ENCODE measurements around the gene MCAM. TPM values are rescaled to one million over a fixed set of nuclear protein-coding genes. Genes with fewer than 3 reads are reported as not detected.

MCAM gene
- total RNA-seq, 4 donors from 2014 or later = 612 to 1,198 (median 830) TPM

DNA sequence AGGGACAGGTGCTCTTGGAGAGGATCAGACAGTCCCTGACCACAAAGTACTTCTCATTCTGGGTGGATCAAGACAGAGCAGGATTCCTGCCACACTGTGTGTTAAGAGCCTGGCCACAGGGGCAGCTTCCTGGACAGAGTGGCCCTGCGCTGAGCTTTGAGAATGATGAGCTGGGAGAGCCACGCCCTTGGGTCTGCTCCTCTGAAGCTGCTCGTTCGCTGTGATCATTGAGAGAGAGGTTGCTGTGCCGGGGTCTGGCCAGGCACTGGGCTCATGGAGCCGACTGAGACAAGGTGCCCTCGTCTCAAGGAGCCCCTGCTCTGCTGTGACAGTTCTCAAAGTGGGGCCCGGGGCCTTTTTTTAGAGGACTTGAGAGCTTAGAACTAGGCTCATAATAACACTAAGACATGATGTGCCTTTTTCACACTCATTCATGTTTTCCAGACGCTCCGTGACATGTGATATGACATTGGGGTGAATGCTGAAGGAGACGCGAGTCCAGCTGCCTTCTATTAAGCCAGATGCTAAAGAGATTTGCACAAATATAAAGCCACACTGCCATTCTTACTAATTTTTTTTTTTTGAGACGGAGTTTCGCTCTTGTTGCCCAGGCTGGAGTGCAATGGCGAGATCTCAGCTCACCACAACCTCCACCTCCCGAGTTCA is 31.1 kb upstream of the MCAM start:
- no peaks in the 10 kb centered on the region for H3K36me3 ChIP-seq
- H3K4me3 ChIP-seq = no peak overlapping the region
- DNase-seq (ENCODE audit: low spot score in 2 of 2) = no peak
- no peak for TF ChIP-seq EP300 (IDR thresholded peaks at IDR 0.05)
- TF ChIP-seq, protein P1, sequence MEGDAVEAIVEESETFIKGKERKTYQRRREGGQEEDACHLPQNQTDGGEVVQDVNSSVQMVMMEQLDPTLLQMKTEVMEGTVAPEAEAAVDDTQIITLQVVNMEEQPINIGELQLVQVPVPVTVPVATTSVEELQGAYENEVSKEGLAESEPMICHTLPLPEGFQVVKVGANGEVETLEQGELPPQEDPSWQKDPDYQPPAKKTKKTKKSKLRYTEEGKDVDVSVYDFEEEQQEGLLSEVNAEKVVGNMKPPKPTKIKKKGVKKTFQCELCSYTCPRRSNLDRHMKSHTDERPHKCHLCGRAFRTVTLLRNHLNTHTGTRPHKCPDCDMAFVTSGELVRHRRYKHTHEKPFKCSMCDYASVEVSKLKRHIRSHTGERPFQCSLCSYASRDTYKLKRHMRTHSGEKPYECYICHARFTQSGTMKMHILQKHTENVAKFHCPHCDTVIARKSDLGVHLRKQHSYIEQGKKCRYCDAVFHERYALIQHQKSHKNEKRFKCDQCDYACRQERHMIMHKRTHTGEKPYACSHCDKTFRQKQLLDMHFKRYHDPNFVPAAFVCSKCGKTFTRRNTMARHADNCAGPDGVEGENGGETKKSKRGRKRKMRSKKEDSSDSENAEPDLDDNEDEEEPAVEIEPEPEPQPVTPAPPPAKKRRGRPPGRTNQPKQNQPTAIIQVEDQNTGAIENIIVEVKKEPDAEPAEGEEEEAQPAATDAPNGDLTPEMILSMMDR (IDR thresholded peaks at IDR 0.05) = no peak
- TF ChIP-seq POLR2A (IDR thresholded peaks at IDR 0.05) = no peak
- no peaks in the 10 kb centered on the region for H3K9me3 ChIP-seq
- peaks cover 0 to 6% (median 0%) of the 10 kb centered on the region in 4 donors for H3K4me1 ChIP-seq
- H3K27ac ChIP-seq = no peak overlapping the region
- H3K27me3 ChIP-seq = no peaks in the 10 kb centered on the region
- WGBS, 2 donors = 59 to 68% methylated on average over 15 to 16 of the region's 16 CpGs

DNA sequence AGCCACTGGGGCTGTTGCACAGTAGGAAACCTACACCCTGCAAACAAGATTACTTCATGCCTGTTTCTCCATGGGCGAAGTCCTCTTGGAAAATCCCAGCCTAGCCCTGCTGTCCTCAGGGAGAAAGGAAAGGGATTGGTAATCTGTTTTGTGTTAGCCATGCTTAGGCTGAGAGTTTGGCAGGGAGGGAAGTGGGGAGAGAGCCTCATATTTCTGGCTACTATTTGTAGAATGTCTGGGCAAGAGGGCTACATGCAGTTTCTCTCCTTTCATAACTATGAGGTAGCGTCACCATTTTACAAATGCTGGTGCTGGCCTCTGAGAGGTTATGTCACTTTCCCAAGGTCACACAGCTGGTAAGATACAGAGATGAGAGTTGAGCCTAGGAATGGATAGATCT is 30.3 kb upstream of the MCAM start:
- no peak for TF ChIP-seq POLR2A (IDR thresholded peaks at IDR 0.05)
- TF ChIP-seq, protein P1 (IDR thresholded peaks at IDR 0.05) = no peak
- no peak for TF ChIP-seq EP300 (IDR thresholded peaks at IDR 0.05)
- H3K9me3 ChIP-seq = no peaks in the 10 kb centered on the region
- no peak for DNase-seq (ENCODE audit: low spot score in 2 of 2)
- no peaks in the 10 kb centered on the region for H3K27me3 ChIP-seq
- WGBS, 2 donors = 63 to 78% methylated on average over 2 of the region's 2 CpGs
- H3K27ac ChIP-seq = no peak overlapping the region
- no peaks in the 10 kb centered on the region for H3K36me3 ChIP-seq
- H3K4me1 ChIP-seq = no peaks in the 10 kb centered on the region
- H3K4me3 ChIP-seq = no peak overlapping the region

DNA sequence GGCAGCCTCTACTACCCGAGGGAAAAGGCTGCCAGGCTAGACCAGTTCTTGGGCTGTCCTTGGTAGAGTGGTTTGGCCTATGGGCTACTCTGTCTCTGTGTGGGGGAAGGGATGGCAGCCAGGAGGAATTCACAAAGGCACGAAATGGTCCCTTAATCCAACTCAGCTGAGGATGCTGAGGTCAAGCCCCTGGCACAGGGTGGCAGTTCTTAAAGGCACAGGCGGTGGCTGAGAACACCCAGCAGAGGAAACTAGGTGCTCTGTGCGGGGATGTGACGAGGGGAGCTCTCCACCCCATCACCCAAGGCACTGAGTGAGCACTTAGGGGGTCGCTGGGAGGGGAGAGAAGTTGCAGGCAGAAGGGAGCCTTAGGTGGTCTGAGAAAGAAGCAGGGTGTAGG is 29.7 kb upstream of the MCAM start, which contains the start of gene MFRP:
Gene MFRP, minus strand, starts transcription at position 101 of the 400 bp plus-strand sequence. CDS start 192 bp downstream, outside the sequence.
- Histone ChIP-seq H3K27ac (no peak within 1 kb of the TSS), H3K27me3 (no peaks in the 10 kb centered on the region), H3K4me1 (peaks cover 0 to 2% (median under 1%) of the 10 kb centered on the region in 4 donors), H3K4me3 (no peak within 1 kb of the TSS), H3K9me3 (no peaks in the 10 kb centered on the region), H3K36me3 (no peaks in the 10 kb centered on the region)
- 48% methylated on average over 5 to 6 of the region's 6 CpGs for WGBS, 2 donors
- DNase-seq (ENCODE audit: low spot score in 2 of 2) = no peak
- TF ChIP-seq EP300 (IDR thresholded peaks at IDR 0.05) = no peak
- TF ChIP-seq POLR2A (IDR thresholded peaks at IDR 0.05) = no peak
- TF ChIP-seq, protein P1 (IDR thresholded peaks at IDR 0.05) = no peak

DNA sequence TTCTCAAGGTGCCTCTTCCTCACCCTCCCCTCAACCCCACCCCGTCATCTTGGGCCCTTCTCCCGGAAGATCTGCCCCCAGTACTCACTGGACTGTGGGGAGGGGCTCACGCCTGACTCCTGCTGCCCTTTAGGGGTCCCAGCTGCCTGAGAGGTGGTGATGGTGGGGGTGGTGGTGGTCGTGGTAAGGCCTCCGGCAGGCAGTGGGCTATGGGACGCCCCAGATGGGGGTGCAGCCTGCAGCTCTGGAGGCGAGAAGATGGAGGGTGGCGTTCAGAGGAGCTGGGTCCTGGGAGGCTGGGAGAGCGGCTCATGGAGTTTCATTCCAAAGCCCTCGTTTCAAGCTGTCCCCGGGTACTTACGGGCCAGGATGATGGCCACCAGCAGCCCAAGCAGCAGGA is 28.8 kb upstream of the MCAM start:
- no peaks in the 10 kb centered on the region for H3K27me3 ChIP-seq
- no peaks in the 10 kb centered on the region for H3K9me3 ChIP-seq
- no peaks in the 10 kb centered on the region for H3K36me3 ChIP-seq
- H3K4me1 ChIP-seq = peaks cover 0 to 11% (median 8%) of the 10 kb centered on the region in 4 donors
- H3K4me3 ChIP-seq = no peak overlapping the region
- no peak overlapping the region for H3K27ac ChIP-seq
- WGBS, 2 donors = 84 to 88% methylated on average over 12 of the region's 12 CpGs
- TF ChIP-seq, protein P1 (IDR thresholded peaks at IDR 0.05) = no peak
- TF ChIP-seq POLR2A (IDR thresholded peaks at IDR 0.05) = no peak
- no peak for TF ChIP-seq EP300 (IDR thresholded peaks at IDR 0.05)
- DNase-seq (ENCODE audit: low spot score in 2 of 2) = no peak

DNA sequence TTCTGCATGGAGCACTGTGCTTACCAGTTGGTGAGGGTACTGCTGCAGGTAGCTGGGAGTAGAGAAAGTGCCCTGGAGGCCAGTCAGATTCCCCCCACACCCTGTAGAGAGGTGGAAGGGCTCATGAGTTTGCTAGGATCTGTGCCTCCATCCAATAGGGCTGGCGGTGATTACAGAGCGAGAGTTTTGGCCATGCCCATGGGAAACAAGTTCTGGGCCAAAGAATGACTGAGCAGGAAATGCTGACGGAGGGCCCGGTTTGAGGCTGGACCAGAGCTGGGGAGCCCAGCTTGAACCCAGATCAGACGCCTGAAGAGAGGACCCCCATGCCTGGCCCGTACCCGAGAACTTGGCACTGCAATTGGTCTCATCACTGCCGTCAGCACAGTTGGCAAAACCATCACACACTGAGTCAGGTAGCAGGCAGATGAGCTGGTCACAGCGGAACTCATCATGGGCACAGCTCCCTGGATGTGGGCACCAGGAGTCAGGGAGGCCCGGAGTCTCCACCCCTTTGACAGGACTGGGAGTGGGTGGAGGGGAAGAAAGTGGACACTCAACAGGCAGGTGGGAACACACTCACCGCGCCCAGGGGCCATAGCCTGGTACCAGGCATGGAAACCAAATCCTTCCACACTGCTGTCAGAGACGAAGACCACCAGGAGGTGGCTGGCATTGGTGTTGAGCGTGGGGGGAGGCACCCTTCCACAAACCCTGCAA is 27.5 kb upstream of the MCAM start:
- 73 to 84% methylated on average over 14 of the region's 14 CpGs for WGBS, 2 donors
- Histone ChIP-seq H3K4me1 (peaks cover 0 to 23% (median 18%) of the 10 kb centered on the region in 4 donors), H3K27ac (no peak overlapping the region), H3K36me3 (no peaks in the 10 kb centered on the region), H3K9me3 (no peaks in the 10 kb centered on the region), H3K27me3 (no peaks in the 10 kb centered on the region), H3K4me3 (no peak overlapping the region)
- no peak for DNase-seq (ENCODE audit: low spot score in 2 of 2)
- TF ChIP-seq EP300 (IDR thresholded peaks at IDR 0.05) (no peak), POLR2A (IDR thresholded peaks at IDR 0.05) (no peak)
- TF ChIP-seq, protein P1 (IDR thresholded peaks at IDR 0.05) = no peak

Data from tibial nerve (tissue), 4 donors.